ENCODE data around the gene GARIN5B. TPM values are rescaled to one million over a fixed set of nuclear protein-coding genes. Genes with fewer than 3 reads are reported as not detected.

Gene GARIN5B
- total RNA-seq, 1 experiment from 2014 or later: not detected

GRCh38 chr19:55398200-55398925, 35.3 kb upstream of the GARIN5B start:
- intact Hi-C loops (cut with micrococcal nuclease; ENCODE audit: unreplicated experiment): no loop called here
- TF ChIP-seq CTCF (IDR thresholded peaks at IDR 0.05; ENCODE audit: unreplicated experiment): no peak
- Mint-ChIP-seq H3K4me1 (ENCODE audit: low read depth, unreplicated experiment) (no peaks in the 10 kb centered on the region), H3K27ac (ENCODE audit: unreplicated experiment) (peak overlapping the region; percentile 68), H3K36me3 (ENCODE audit: insufficient read depth, unreplicated experiment) (peaks cover 55% of the 10 kb centered on the region), H3K4me3 (ENCODE audit: low read depth, unreplicated experiment) (no peak overlapping the region), H3K9me3 (ENCODE audit: low read depth, unreplicated experiment) (no peaks in the 10 kb centered on the region), H3K27me3 (ENCODE audit: unreplicated experiment) (no peaks in the 10 kb centered on the region)
- CTCF ChIA-PET: no interaction called here
- DNase-seq: no peak
- BruUV-seq (replicated peaks): no TSS peak

GRCh38 chr19:55392820-55393761, 30.0 kb upstream of the GARIN5B start:
- H3K4me1 Mint-ChIP-seq (ENCODE audit: low read depth, unreplicated experiment): peaks cover 17% of the 10 kb centered on the region
- intact Hi-C loops (cut with micrococcal nuclease; ENCODE audit: unreplicated experiment): no loop called here
- H3K27me3 Mint-ChIP-seq (ENCODE audit: unreplicated experiment): no peaks in the 10 kb centered on the region
- BruUV-seq (replicated peaks): no TSS peak
- H3K9me3 Mint-ChIP-seq (ENCODE audit: low read depth, unreplicated experiment): no peaks in the 10 kb centered on the region
- no peak overlapping the region for H3K4me3 Mint-ChIP-seq (ENCODE audit: low read depth, unreplicated experiment)
- peaks cover 61% of the 10 kb centered on the region for H3K36me3 Mint-ChIP-seq (ENCODE audit: insufficient read depth, unreplicated experiment)
- CTCF ChIA-PET: interaction anchor here (0.7 kb wide), 1 partner anchor 13 kb away, joined by 6 read pairs; no protein-coding TSS in a partner anchor
- no peak for DNase-seq
- peak overlapping the region; percentile 43 for H3K27ac Mint-ChIP-seq (ENCODE audit: unreplicated experiment)
- TF ChIP-seq CTCF (IDR thresholded peaks at IDR 0.05; ENCODE audit: unreplicated experiment): no peak

- H3K9me3 Mint-ChIP-seq (ENCODE audit: low read depth, unreplicated experiment): no peaks in the 10 kb centered on the region
- TF ChIP-seq CTCF (IDR thresholded peaks at IDR 0.05; ENCODE audit: unreplicated experiment): no peak
- H3K4me3 Mint-ChIP-seq (ENCODE audit: low read depth, unreplicated experiment): no peak overlapping the region
- H3K27ac Mint-ChIP-seq (ENCODE audit: unreplicated experiment): peak overlapping the region; percentile 52
- H3K27me3 Mint-ChIP-seq (ENCODE audit: unreplicated experiment): no peaks in the 10 kb centered on the region
- peaks cover 68% of the 10 kb centered on the region for H3K36me3 Mint-ChIP-seq (ENCODE audit: insufficient read depth, unreplicated experiment)
- peaks cover 26% of the 10 kb centered on the region for H3K4me1 Mint-ChIP-seq (ENCODE audit: low read depth, unreplicated experiment)
- CTCF ChIA-PET: no interaction called here
- no TSS peak for BruUV-seq (replicated peaks)
- DNase-seq: no peak
- intact Hi-C loops (cut with micrococcal nuclease; ENCODE audit: unreplicated experiment): no loop called here
These were observed 28.9 kb upstream of the GARIN5B start for GRCh38 chr19:55391702-55392615.

- CTCF ChIA-PET: no interaction called here
These were observed 28.2 kb upstream of the GARIN5B start for GRCh38 chr19:55391191-55391670.

More at GRCh38 chr19:55391191-55391670, 28.2 kb upstream of the GARIN5B start:
- intact Hi-C loops (cut with micrococcal nuclease; ENCODE audit: unreplicated experiment): no loop called here
- no peaks in the 10 kb centered on the region for H3K27me3 Mint-ChIP-seq (ENCODE audit: unreplicated experiment)
- H3K4me3 Mint-ChIP-seq (ENCODE audit: low read depth, unreplicated experiment): no peak overlapping the region
- no TSS peak for BruUV-seq (replicated peaks)
- no peak overlapping the region for H3K27ac Mint-ChIP-seq (ENCODE audit: unreplicated experiment)
- no peak for DNase-seq
- H3K4me1 Mint-ChIP-seq (ENCODE audit: low read depth, unreplicated experiment): peaks cover 31% of the 10 kb centered on the region
- H3K36me3 Mint-ChIP-seq (ENCODE audit: insufficient read depth, unreplicated experiment): peaks cover 75% of the 10 kb centered on the region
- H3K9me3 Mint-ChIP-seq (ENCODE audit: low read depth, unreplicated experiment): no peaks in the 10 kb centered on the region
- TF ChIP-seq CTCF (IDR thresholded peaks at IDR 0.05; ENCODE audit: unreplicated experiment): no peak
